Neural progenitor cell (in vitro differentiated cells): ENCODE data around the gene ARMH4. TPM values are rescaled to one million over a fixed set of nuclear protein-coding genes. Genes with fewer than 3 reads are reported as not detected.

Experiments
- DNase-seq: peaks from one replicate; pipeline ENCODE4 v3.0.0-alpha.2; 2016; ENCODE audit warnings: low spot score
- H2AFZ ChIP-seq: fragments of 200-600 bp; sonication (generic); replicated peaks from 2 replicates; pipeline ENCODE4 v1.6.1; 2016; ENCODE audit warnings: antibody characterized with exemption
- H3F3A ChIP-seq: fragments of 200-600 bp; sonication (generic); 2 replicates; pipeline ENCODE4 v1.6.1; 2016; ENCODE audit warnings: antibody characterized with exemption, low read depth
- H3K27ac ChIP-seq: fragments of 200-600 bp; sonication (generic); 2 replicates; pipeline ENCODE4 v1.5.1; 2016; ENCODE audit warnings: mild to moderate bottlenecking
- H3K27me3 ChIP-seq: fragments of 200-600 bp; sonication (generic); 2 replicates; pipeline ENCODE4 v1.6.1; 2016; ENCODE audit warnings: mild to moderate bottlenecking, moderate library complexity
- H3K36me3 ChIP-seq: fragments of 200-600 bp; sonication (generic); 2 replicates; pipeline ENCODE4 v1.5.1; 2016
- H3K4me1 ChIP-seq: fragments of 200-600 bp; sonication (generic); 2 replicates; pipeline ENCODE4 v1.6.1; 2016; ENCODE audit warnings: mixed run types
- H3K4me2 ChIP-seq: fragments of 200-600 bp; sonication (generic); 2 replicates; pipeline ENCODE4 v1.6.1; 2016
- H3K4me3 ChIP-seq: fragments of 200-600 bp; sonication (generic); 2 replicates; pipeline ENCODE4 v1.5.1; 2016
- H3K79me2 ChIP-seq: fragments of 200-600 bp; sonication (generic); 2 replicates; pipeline ENCODE4 v1.6.1; 2016; ENCODE audit warnings: low read depth
- H3K9ac ChIP-seq: fragments of 200-600 bp; sonication (generic); 2 replicates; pipeline ENCODE4 v1.6.1; 2016
- H3K9me3 ChIP-seq: fragments of 200-600 bp; sonication (generic); 2 replicates; pipeline ENCODE4 v1.5.1; 2016; ENCODE audit warnings: low read depth
- H4K20me1 ChIP-seq: fragments of 200-600 bp; sonication (generic); 2 replicates; pipeline ENCODE4 v1.6.1; 2016; ENCODE audit warnings: low read depth
- H3K27ac Mint-ChIP-seq: 3 replicates; pipeline ENCODE4 v1.8.0; 2021; ENCODE audit warnings: mixed read lengths
- H3K27me3 Mint-ChIP-seq: 2 replicates; pipeline ENCODE4 v1.8.0; 2022; ENCODE audit warnings: low read depth, mild to moderate bottlenecking, inconsistent platforms, moderate library complexity, mixed read lengths; ENCODE audit not compliant: insufficient read depth
- H3K36me3 Mint-ChIP-seq: 3 replicates; pipeline ENCODE4 v1.8.0; 2021; ENCODE audit warnings: mixed read lengths
- H3K4me1 Mint-ChIP-seq: 3 replicates; pipeline ENCODE4 v1.8.0; 2021; ENCODE audit warnings: mixed read lengths
- H3K4me3 Mint-ChIP-seq: 3 replicates; pipeline ENCODE4 v1.8.0; 2021; ENCODE audit warnings: mild to moderate bottlenecking, moderate library complexity, mixed read lengths
- H3K9me3 Mint-ChIP-seq: 3 replicates; pipeline ENCODE4 v1.8.0; 2020; ENCODE audit warnings: mixed read lengths
- CTCF ChIP-seq: fragments of 200-600 bp; sonication (generic); IDR thresholded peaks from 2 replicates; pipeline ENCODE4 v1.5.1; 2017; ENCODE audit warnings: antibody characterized with exemption, mild to moderate bottlenecking
- EZH2 ChIP-seq: fragments of 200-600 bp; sonication (generic); IDR thresholded peaks from 2 replicates; pipeline ENCODE4 v1.6.1; 2017; ENCODE audit warnings: antibody characterized with exemption, mild to moderate bottlenecking, moderate library complexity
- EZH2phosphoT487 ChIP-seq: fragments of 200-600 bp; sonication (generic); IDR thresholded peaks from 2 replicates; pipeline ENCODE4 v1.6.1; 2017; ENCODE audit warnings: antibody characterized with exemption
- total RNA-seq: library from RNA; depleted of rRNA; stranded (reverse); fragments of >200 nt; gene quantifications from 2 replicates; pipeline ENCODE4 v1.2.3, GENCODE V29; 2015; ENCODE audit warnings: low replicate concordance

Gene ARMH4
- total RNA-seq, 1 donor from 2014 or later, result 29.0 TPM

- no peaks in the 10 kb centered on the region for H3K36me3 ChIP-seq
- no peak overlapping the region for H3K4me2 ChIP-seq
- no peaks in the 10 kb centered on the region for H3F3A ChIP-seq
- peaks cover 10% of the 10 kb centered on the region for H3K4me1 Mint-ChIP-seq
- H3K9me3 ChIP-seq, result no peaks in the 10 kb centered on the region
- no peaks in the 10 kb centered on the region for H3K27me3 ChIP-seq
- no peak for DNase-seq
- no peaks in the 10 kb centered on the region for H3K4me1 ChIP-seq
- H3K27me3 Mint-ChIP-seq, result peaks cover 5% of the 10 kb centered on the region
- H3K36me3 Mint-ChIP-seq, result no peaks in the 10 kb centered on the region
- H4K20me1 ChIP-seq, result no peaks in the 10 kb centered on the region
- H3K27ac ChIP-seq, result no peak overlapping the region
- H3K4me3 Mint-ChIP-seq, result no peak overlapping the region
- H3K4me3 ChIP-seq, result no peak overlapping the region
- no peaks in the 10 kb centered on the region for H3K9me3 Mint-ChIP-seq
- no peaks in the 10 kb centered on the region for H3K79me2 ChIP-seq
- TF ChIP-seq EZH2phosphoT487, result no peak
- TF ChIP-seq CTCF, result no peak
- TF ChIP-seq EZH2, result no peak
- peak overlapping the region; percentile 66 for H2AFZ ChIP-seq
- H3K9ac ChIP-seq, result no peak overlapping the region
- no peak overlapping the region for H3K27ac Mint-ChIP-seq
Measured at GRCh38 chr14:58167057-58167456, 15.0 kb upstream of the ARMH4 start.

- TF ChIP-seq EZH2 (no peak), CTCF (peak; percentile 96)
Measured at GRCh38 chr14:58166005-58166983, 14.3 kb upstream of the ARMH4 start.

GRCh38 chr14:58160561-58160960 is 8.5 kb upstream of the ARMH4 start:
- no peak for TF ChIP-seq EZH2phosphoT487
- no peak overlapping the region for H3K4me2 ChIP-seq

More at GRCh38 chr14:58166005-58166983, 14.3 kb upstream of the ARMH4 start:
- no peak overlapping the region for H3K4me3 Mint-ChIP-seq
- Histone ChIP-seq H3K9me3 (no peaks in the 10 kb centered on the region), H3K27me3 (no peaks in the 10 kb centered on the region), H4K20me1 (no peaks in the 10 kb centered on the region), H3K4me2 (no peak overlapping the region), H3K9ac (no peak overlapping the region), H3K4me1 (no peaks in the 10 kb centered on the region), H3K4me3 (no peak overlapping the region), H2AFZ (peak overlapping the region; percentile 66), H3K79me2 (no peaks in the 10 kb centered on the region), H3F3A (no peaks in the 10 kb centered on the region), H3K36me3 (no peaks in the 10 kb centered on the region), H3K27ac (no peak overlapping the region)
- H3K27ac Mint-ChIP-seq, result no peak overlapping the region
- H3K9me3 Mint-ChIP-seq, result no peaks in the 10 kb centered on the region
- peak; percentile 91 for DNase-seq
- H3K36me3 Mint-ChIP-seq, result no peaks in the 10 kb centered on the region
- peaks cover 10% of the 10 kb centered on the region for H3K4me1 Mint-ChIP-seq
- peaks cover 5% of the 10 kb centered on the region for H3K27me3 Mint-ChIP-seq

More at GRCh38 chr14:58160561-58160960, 8.5 kb upstream of the ARMH4 start:
- H3K9me3 Mint-ChIP-seq, result no peaks in the 10 kb centered on the region
- H3K36me3 ChIP-seq, result no peaks in the 10 kb centered on the region
- H3K4me1 ChIP-seq, result no peaks in the 10 kb centered on the region
- H3K27ac Mint-ChIP-seq, result no peak overlapping the region
- H3K4me3 ChIP-seq, result no peak overlapping the region
- no peaks in the 10 kb centered on the region for H3K36me3 Mint-ChIP-seq
- peaks cover 2% of the 10 kb centered on the region for H3K27me3 Mint-ChIP-seq
- H3K27ac ChIP-seq, result no peak overlapping the region
- H3F3A ChIP-seq, result no peaks in the 10 kb centered on the region
- no peaks in the 10 kb centered on the region for H3K4me1 Mint-ChIP-seq
- no peak overlapping the region for H2AFZ ChIP-seq
- no peaks in the 10 kb centered on the region for H3K9me3 ChIP-seq
- H4K20me1 ChIP-seq, result no peaks in the 10 kb centered on the region
- H3K4me3 Mint-ChIP-seq, result no peak overlapping the region
- H3K27me3 ChIP-seq, result no peaks in the 10 kb centered on the region
- DNase-seq, result no peak
- H3K79me2 ChIP-seq, result no peaks in the 10 kb centered on the region
- H3K9ac ChIP-seq, result no peak overlapping the region
